H1 (cell line): ENCODE measurements around the gene GRAMD4. TPM values are rescaled to one million over a fixed set of nuclear protein-coding genes. Genes with fewer than 3 reads are reported as not detected.

Source experiments
- CTCF ChIA-PET: fragments of 300-600 bp; sonication (Branson Sonifier 250); formaldehyde crosslinking; loops from one replicate; lab custom pipeline; 2021; ENCODE audit not compliant: partially characterized antibody; lab: Charles Lee
- POLR2A ChIA-PET: fragments of 300-600 bp; sonication (Branson Sonifier 250); formaldehyde crosslinking; loops from one replicate; lab custom pipeline; 2021; ENCODE audit warnings: inconsistent platforms; ENCODE audit not compliant: partially characterized antibody; lab: Charles Lee
- DNase-seq, 2 experiments: peaks; one replicate each; pipeline versions ENCODE4 v3.0.0 to v3.0.0-alpha.2; 2010 to 2022; ENCODE audit warnings: low spot score in 2 of 2, low read depth in 1 of 2, mixed read lengths in 1 of 2
- FAIRE-seq: peaks from 2 replicates; lab custom pipeline; 2011; peaks lifted over from hg19 to GRCh38; lab: Jason Lieb, UNC
- H2AFZ ChIP-seq: 2 replicates; pipeline ENCODE4 v1.8.1; 2012; ENCODE audit warnings: low read length, inconsistent platforms
- H2AK5ac ChIP-seq: 2 replicates; pipeline ENCODE4 v1.6.1; 2013; ENCODE audit warnings: low read depth, low read length
- H2BK120ac ChIP-seq: replicated peaks from 2 replicates; pipeline ENCODE3; 2013; ENCODE audit warnings: low read depth, low read length, inconsistent platforms
- H2BK12ac ChIP-seq: 2 replicates; pipeline ENCODE4 v1.6.1; 2013; ENCODE audit warnings: low read depth, low read length
- H2BK15ac ChIP-seq: 2 replicates; pipeline ENCODE4 v1.6.1; 2013; ENCODE audit warnings: low read length
- H2BK20ac ChIP-seq: 2 replicates; pipeline ENCODE4 v1.6.1; 2013; ENCODE audit warnings: low read length
- H2BK5ac ChIP-seq: 2 replicates; pipeline ENCODE4 v1.6.1; 2013; ENCODE audit warnings: low read depth, low read length
- H3K14ac ChIP-seq: 2 replicates; pipeline ENCODE4 v1.6.1; 2013; ENCODE audit warnings: inconsistent platforms; ENCODE audit not compliant: insufficient read length
- H3K18ac ChIP-seq: 2 replicates; pipeline ENCODE4 v1.6.1; 2013; ENCODE audit warnings: low read length; ENCODE audit errors: extremely low read depth
- H3K23ac ChIP-seq: 2 replicates; pipeline ENCODE4 v1.6.1; 2013; ENCODE audit warnings: inconsistent platforms; ENCODE audit not compliant: insufficient read length
- H3K23me2 ChIP-seq: 2 replicates; pipeline ENCODE4 v1.6.1; 2013; ENCODE audit warnings: low read depth, low read length
- H3K27ac ChIP-seq: 2 replicates; pipeline ENCODE4 v1.6.1; 2011; ENCODE audit warnings: low read depth, low read length, inconsistent platforms
- H3K27me3 ChIP-seq, 4 experiments: replicated peaks in 1 of 4; 1 replicate in 1 of 4; 2 replicates in 3 of 4; pipeline versions ENCODE4 v1.6.1 to v1.8.1; 2011 to 2013; ENCODE audit warnings: low read length in 3 of 4, mild to moderate bottlenecking in 3 of 4, inconsistent platforms in 2 of 4, mixed read lengths in 2 of 4, moderate library complexity in 1 of 4; ENCODE audit not compliant: control insufficient read depth in 3 of 4, insufficient read depth in 3 of 4; ENCODE audit errors: extremely low read depth in 1 of 4
- H3K36me3 ChIP-seq, 4 experiments: 2 replicates each; pipeline versions ENCODE4 v1.6.1 to v1.8.1; 2011 to 2013; ENCODE audit warnings: mild to moderate bottlenecking in 4 of 4, low read length in 3 of 4, moderate library complexity in 2 of 4, control low read depth in 1 of 4, inconsistent platforms in 1 of 4; ENCODE audit not compliant: insufficient read depth in 4 of 4, control insufficient read depth in 2 of 4
- H3K4ac ChIP-seq: replicated peaks from 2 replicates; pipeline ENCODE3; 2013; ENCODE audit warnings: low read length, low read depth, mixed read lengths, inconsistent platforms; ENCODE audit not compliant: insufficient read length
- H3K4me1 ChIP-seq, 4 experiments: replicated peaks in 1 of 4; 1 replicate in 1 of 4; 2 replicates in 3 of 4; pipeline versions ENCODE4 v1.6.1 to v1.8.1; 2011 to 2013; ENCODE audit warnings: low read length in 3 of 4, inconsistent platforms in 2 of 4, mixed read lengths in 1 of 4; ENCODE audit not compliant: insufficient read depth in 4 of 4, control insufficient read depth in 3 of 4
- H3K4me2 ChIP-seq, 2 experiments: 2 replicates each; pipeline versions ENCODE4 v1.6.1 to v1.8.1; 2011 to 2013; ENCODE audit warnings: low read depth in 2 of 2, low read length in 2 of 2, control low read depth in 1 of 2, inconsistent platforms in 1 of 2, mild to moderate bottlenecking in 1 of 2; ENCODE audit not compliant: insufficient read depth in 1 of 2
- H3K4me3 ChIP-seq, 4 experiments: fragments of 200-600, 300-600 bp in 1 of 4; sonication (generic), shearing (Covaris generic), sonication (Bioruptor Twin) in 1 of 4; 2 replicates each; pipeline versions ENCODE4 v1.5.1 to v1.8.1; 2011 to 2016; ENCODE audit warnings: low read length in 4 of 4, low read depth in 3 of 4, control low read depth in 2 of 4, inconsistent platforms in 2 of 4, mild to moderate bottlenecking in 2 of 4, mixed read lengths in 1 of 4, moderate library complexity in 1 of 4; ENCODE audit not compliant: insufficient read depth in 2 of 4; ENCODE audit errors: extremely low read depth in 1 of 4
- H3K56ac ChIP-seq: replicated peaks from 2 replicates; pipeline ENCODE3; 2013; ENCODE audit warnings: low read depth, mild to moderate bottlenecking, mixed read lengths, low read length, inconsistent platforms; ENCODE audit not compliant: insufficient read length
- H3K79me1 ChIP-seq: 2 replicates; pipeline ENCODE4 v1.6.1; 2013; ENCODE audit warnings: low read depth, low read length, control low read depth
- H3K79me2 ChIP-seq, 2 experiments: 2 replicates each; pipeline versions ENCODE4 v1.6.1 to v1.8.1; 2012 to 2013; ENCODE audit warnings: low read length in 2 of 2, mild to moderate bottlenecking in 2 of 2, inconsistent platforms in 1 of 2; ENCODE audit not compliant: insufficient read depth in 2 of 2, control insufficient read depth in 1 of 2
- H3K9ac ChIP-seq, 4 experiments: replicated peaks in 1 of 4; 1 replicate in 1 of 4; 2 replicates in 3 of 4; pipeline versions ENCODE4 v1.6.1 to v1.8.1; 2011 to 2013; ENCODE audit warnings: low read depth in 3 of 4, low read length in 3 of 4, control low read depth in 2 of 4, mild to moderate bottlenecking in 2 of 4, moderate library complexity in 2 of 4, inconsistent platforms in 1 of 4; ENCODE audit errors: extremely low read depth in 1 of 4
- H3K9me3 ChIP-seq, 2 experiments: 2 replicates each; pipeline versions ENCODE4 v1.6.1 to v1.8.1; 2012 to 2013; ENCODE audit warnings: mild to moderate bottlenecking in 2 of 2, moderate library complexity in 2 of 2, control low read depth in 1 of 2, inconsistent platforms in 1 of 2, low read depth in 1 of 2, low read length in 1 of 2, mixed read lengths in 1 of 2; ENCODE audit not compliant: insufficient read depth in 2 of 2
- H4K20me1 ChIP-seq, 2 experiments: replicated peaks in 1 of 2; 2 replicates each; pipeline versions ENCODE3 to v1.8.1; 2011 to 2013; ENCODE audit warnings: inconsistent platforms in 2 of 2, low read length in 2 of 2, mild to moderate bottlenecking in 1 of 2; ENCODE audit not compliant: insufficient read depth in 2 of 2, control insufficient read depth in 1 of 2
- H4K5ac ChIP-seq: 2 replicates; pipeline ENCODE4 v1.6.1; 2013; ENCODE audit warnings: low read length, low read depth, mixed read lengths, inconsistent platforms; ENCODE audit not compliant: insufficient read length
- H4K8ac ChIP-seq: 2 replicates; pipeline ENCODE4 v1.8.0; 2013; ENCODE audit warnings: mild to moderate bottlenecking, moderate library complexity, low read length, inconsistent platforms; ENCODE audit not compliant: insufficient read depth; ENCODE audit errors: extremely low read depth
- H4K91ac ChIP-seq: replicated peaks from 2 replicates; pipeline ENCODE3; 2013; ENCODE audit warnings: low read length, mixed read lengths, inconsistent platforms; ENCODE audit not compliant: insufficient read length
- KDM5A ChIP-seq: fragments of 200-600 bp; IDR thresholded peaks from 2 replicates; pipeline ENCODE4 v1.7.1; 2012; ENCODE audit warnings: mild to moderate bottlenecking, low read length, inconsistent platforms, mixed read lengths
- SIN3A ChIP-seq, 2 experiments: IDR thresholded peaks in 1 of 2; conservative IDR thresholded peaks in 1 of 2; 2 replicates each; pipeline ENCODE4 v1.6.1; 2011 to 2012; ENCODE audit warnings: low read length in 2 of 2, improper control_type of control experiment in 1 of 2, low read depth in 1 of 2, mild to moderate bottlenecking in 1 of 2
- ZNF274 ChIP-seq: IDR thresholded peaks from 2 replicates; pipeline ENCODE4 v1.7.0; 2012; ENCODE audit warnings: low read length, borderline replicate concordance; ENCODE audit errors: extremely low read depth
- WGBS, 2 experiments: shearing (Covaris generic) in 1 of 2; methylation state at CpG; one replicate each; pipeline versions ENCODE4 v1.1.6 to v1.1.7; 2013 to 2015; ENCODE audit warnings: low lambda C conversion rate in 2 of 2, mixed read lengths in 2 of 2, inconsistent platforms in 1 of 2, low coverage in 1 of 2, missing lambda C conversion rate in 1 of 2; ENCODE audit not compliant: insufficient replicate concordance in 2 of 2, insufficient coverage in 1 of 2, insufficient read length in 1 of 2; ENCODE audit errors: extremely low coverage in 1 of 2, missing lambda C conversion rate in 1 of 2; 5-methylcytosine and 5-hydroxymethylcytosine counted together
- polyA plus RNA-seq, 7 experiments: library from polyadenylated mRNA; depleted of rRNA in 3 of 7; stranded (reverse) in 5 of 7; unstranded in 2 of 7; fragments of >200 nt in 5 of 7; fragments of 200-250 nt in 2 of 7; gene quantifications; 1 replicate in 5 of 7; 2 replicates in 1 of 7; 4 replicates in 1 of 7; pipeline versions ENCODE4 v1.2.1 to v1.2.3, GENCODE V29; 2011 to 2013; ENCODE audit warnings: missing spikeins in 2 of 7, mixed read lengths in 2 of 7
- total RNA-seq: library from RNA; stranded (reverse); fragmentation: NEBNext Ultra II Directional; extraction: Animal tissue kit (Norgen Biotek cat#: 25700); gene quantifications from 2 replicates; pipeline ENCODE4 v1.2.1, GENCODE V29; 2021

GRAMD4 gene
- total and polyA plus RNA-seq, 2 of the 8 experiments (the other 6 are each of a cell fraction or from before 2014, with no cell fraction given) = 7.9 to 25.6 TPM

GRCh38 chr22:46578824-46579561 lies 41.2 kb upstream of the GRAMD4 start:
- DNase-seq = no peak
- Histone ChIP-seq H3K4ac (no peak overlapping the region), H3K4me2 (no peak overlapping the region; a peak in 1 of 4 replicates), H3K14ac (no peak overlapping the region), H3K4me1 (peaks cover 0 to 28% (median 18%) of the 10 kb centered on the region in 4 experiments; a peak in 6 of 7 replicates), H4K91ac (no peak overlapping the region), H3K79me1 (peaks cover 16% of the 10 kb centered on the region), H2BK120ac (no peak overlapping the region), H2BK5ac (no peak overlapping the region), H3K23ac (no peak overlapping the region), H3K4me3 (no peak overlapping the region), H2BK12ac (no peak overlapping the region; the same call in 1 of the 2 replicates), H3K36me3 (no peaks in the 10 kb centered on the region), H3K27ac (no peak overlapping the region), H4K5ac (no peak overlapping the region), H3K23me2 (peaks cover 9% of the 10 kb centered on the region; the same call in 1 of the 2 replicates), H3K27me3 (peaks cover 0 to 11% (median 5%) of the 10 kb centered on the region in 4 experiments; a peak in 4 of 7 replicates), H3K56ac (no peak overlapping the region), H2BK20ac (no peak overlapping the region), H2AFZ (no peak overlapping the region), H2BK15ac (no peak overlapping the region; the same call in 1 of the 2 replicates), H4K20me1 (peaks cover 0 to 16% of the 10 kb centered on the region in 2 experiments), H4K8ac (peak overlapping the region; percentile 6; the same call in 1 of the 2 replicates), H3K79me2 (peaks cover 0 to 6% of the 10 kb centered on the region in 2 experiments; a peak in 1 of 4 replicates), H3K9me3 (no peaks in the 10 kb centered on the region), H2AK5ac (no peak overlapping the region), H3K9ac (no peak overlapping the region), H3K18ac (no peak overlapping the region)
- 92% methylated on average over 15 of the region's 15 CpGs; no CpG with 5 or more reads in 1 of the 2 experiments for WGBS, 2 experiments
- ChIA-PET CTCF (interaction anchor here (0.7 to 1.3 kb wide), 5 partner anchors 8 to 219 kb away, joined by 3 to 8 read pairs (median 3); no protein-coding TSS in a partner anchor), POLR2A (no interaction called here)
- no peak for FAIRE-seq
- TF ChIP-seq ZNF274 (no peak), KDM5A (no peak), SIN3A (conservative IDR thresholded peaks at IDR 0.05 in 1 of 2, IDR thresholded peaks at IDR 0.05 in 1 of 2; ENCODE audit: low read depth in 1 of 2, low read length in 2 of 2) (no peak)
